Prostate gland (tissue), 2 donors: ENCODE measurements around the gene RNF41. TPM values are rescaled to one million over a fixed set of nuclear protein-coding genes. Genes with fewer than 3 reads are reported as not detected.
A peak's percentile ranks its signal among the peaks of the same experiment; 100 is the strongest.
"Not testable (repeated sequence)": the region's sequence is repeated elsewhere in the genome, so short reads cannot be mapped to it uniquely, and the experiment has no call there.

Experiments
- DNase-seq: peaks from one replicate; pipeline ENCODE4 v3.0.0-alpha.2; 2019; ENCODE audit warnings: low spot score
- H3K27ac ChIP-seq, 2 donors: fragments of 200-600 bp; sonication (generic); 2 replicates each; pipeline ENCODE4 v1.5.1; 2017 to 2019
- H3K27me3 ChIP-seq: fragments of 200-600 bp; sonication (generic); replicated peaks from 2 replicates; pipeline ENCODE4 v1.5.1; 2019; ENCODE audit not compliant: insufficient read depth
- H3K36me3 ChIP-seq, 2 donors: fragments of 200-600 bp; sonication (generic); 1 replicate in 1 of 2; 2 replicates in 1 of 2; pipeline versions ENCODE4 v1.5.1 to v1.8.1; 2017 to 2019
- H3K4me1 ChIP-seq: fragments of 200-600 bp; sonication (generic); replicated peaks from 2 replicates; pipeline ENCODE4 v1.5.1; 2019
- H3K4me3 ChIP-seq, 2 donors: fragments of 200-600 bp; sonication (generic); 2 replicates each; pipeline ENCODE4 v1.5.1; 2017 to 2019
- H3K9me3 ChIP-seq: fragments of 200-600 bp; sonication (generic); 2 replicates; pipeline ENCODE4 v1.5.1; 2017
- POLR2A ChIP-seq: fragments of 450-650 bp; IDR thresholded peaks from one replicate; pipeline ENCODE4 v1.6.1; 2016; ENCODE audit warnings: antibody characterized with exemption, mild to moderate bottlenecking
- POLR2AphosphoS5 ChIP-seq: sonication (generic); formaldehyde crosslinking; IDR thresholded peaks from one replicate; pipeline ENCODE4 v1.6.1; 2017; ENCODE audit warnings: antibody characterized with exemption
- WGBS: methylation state at CpG from one replicate; pipeline ENCODE4 v1.1.5; 2018; 5-methylcytosine and 5-hydroxymethylcytosine counted together
- intact Hi-C: fragments of 100-400 bp; cut with DNase I; formaldehyde crosslinking; loops from one replicate; pipeline ENCODE4 v1.14.2; 2022
- total RNA-seq, 2 donors: library from RNA; depleted of rRNA; stranded (reverse); fragments of >200 nt; gene quantifications; one replicate each; pipeline ENCODE4 v1.1.0, GENCODE V29; 2016
- TF ChIP-seq, protein P1 (sequence below), 4 experiments: fragments of 200-600 bp in 2 of 4; fragments of 450-650 bp in 2 of 4; sonication (generic) in 2 of 4; IDR thresholded peaks; 1 replicate in 3 of 4; 2 replicates in 1 of 4; pipeline ENCODE4 v1.5.1; 2016 to 2019; ENCODE audit warnings: antibody characterized with exemption in 4 of 4, mild to moderate bottlenecking in 2 of 4, moderate library complexity in 2 of 4

Gene RNF41
- total RNA-seq, 2 donors from 2014 or later: 74.4 to 90.4 TPM

DNA sequence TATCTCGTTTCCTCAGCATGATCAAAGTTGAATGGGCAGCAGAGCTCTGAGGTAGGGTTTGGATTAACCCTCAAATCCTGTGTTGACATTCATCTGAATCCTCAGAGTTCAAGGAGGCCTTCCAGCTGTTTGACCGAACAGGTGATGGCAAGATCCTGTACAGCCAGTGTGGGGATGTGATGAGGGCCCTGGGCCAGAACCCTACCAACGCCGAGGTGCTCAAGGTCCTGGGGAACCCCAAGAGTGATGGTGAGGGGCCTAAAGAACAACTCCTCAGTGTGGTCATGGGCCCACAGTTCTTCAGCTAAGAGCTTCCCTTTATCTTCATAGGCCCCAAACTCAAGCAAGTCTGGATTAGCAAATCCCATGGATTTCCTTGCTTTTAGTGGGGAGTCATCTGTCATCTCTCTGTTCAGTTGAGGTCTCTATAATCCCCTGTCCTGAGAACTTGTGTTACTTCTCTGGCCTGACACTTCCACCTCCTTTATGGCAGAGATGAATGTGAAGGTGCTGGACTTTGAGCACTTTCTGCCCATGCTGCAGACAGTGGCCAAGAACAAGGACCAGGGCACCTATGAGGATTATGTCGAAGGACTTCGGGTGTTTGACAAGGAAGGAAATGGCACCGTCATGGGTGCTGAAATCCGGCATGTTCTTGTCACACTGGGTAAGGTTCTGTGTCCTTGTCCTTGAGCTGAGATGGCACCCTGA is 62.1 kb downstream of the RNF41 start:
- H3K9me3 ChIP-seq: no peaks in the 10 kb centered on the region
- TF ChIP-seq, protein P1, sequence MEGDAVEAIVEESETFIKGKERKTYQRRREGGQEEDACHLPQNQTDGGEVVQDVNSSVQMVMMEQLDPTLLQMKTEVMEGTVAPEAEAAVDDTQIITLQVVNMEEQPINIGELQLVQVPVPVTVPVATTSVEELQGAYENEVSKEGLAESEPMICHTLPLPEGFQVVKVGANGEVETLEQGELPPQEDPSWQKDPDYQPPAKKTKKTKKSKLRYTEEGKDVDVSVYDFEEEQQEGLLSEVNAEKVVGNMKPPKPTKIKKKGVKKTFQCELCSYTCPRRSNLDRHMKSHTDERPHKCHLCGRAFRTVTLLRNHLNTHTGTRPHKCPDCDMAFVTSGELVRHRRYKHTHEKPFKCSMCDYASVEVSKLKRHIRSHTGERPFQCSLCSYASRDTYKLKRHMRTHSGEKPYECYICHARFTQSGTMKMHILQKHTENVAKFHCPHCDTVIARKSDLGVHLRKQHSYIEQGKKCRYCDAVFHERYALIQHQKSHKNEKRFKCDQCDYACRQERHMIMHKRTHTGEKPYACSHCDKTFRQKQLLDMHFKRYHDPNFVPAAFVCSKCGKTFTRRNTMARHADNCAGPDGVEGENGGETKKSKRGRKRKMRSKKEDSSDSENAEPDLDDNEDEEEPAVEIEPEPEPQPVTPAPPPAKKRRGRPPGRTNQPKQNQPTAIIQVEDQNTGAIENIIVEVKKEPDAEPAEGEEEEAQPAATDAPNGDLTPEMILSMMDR (IDR thresholded peaks at IDR 0.05): no peak
- TF ChIP-seq POLR2AphosphoS5 (no peak), POLR2A (no peak)
- intact Hi-C loops: loop anchor here (2.0 to 5.0 kb wide), 2 partner anchors 33 to 42 kb away; partner anchors contain the start of genes RPL41 and ZC3H10
- no peaks in the 10 kb centered on the region for H3K27me3 ChIP-seq
- peak overlapping the region; percentile 97 to 98 for H3K27ac ChIP-seq
- H3K4me3 ChIP-seq: peak overlapping the region; percentile 58 to 71
- peaks cover 5 to 12% of the 10 kb centered on the region in 2 donors for H3K36me3 ChIP-seq
- 11% methylated on average over 8 of the region's 8 CpGs for WGBS
- peaks cover 12% of the 10 kb centered on the region for H3K4me1 ChIP-seq
- DNase-seq: no peak

DNA sequence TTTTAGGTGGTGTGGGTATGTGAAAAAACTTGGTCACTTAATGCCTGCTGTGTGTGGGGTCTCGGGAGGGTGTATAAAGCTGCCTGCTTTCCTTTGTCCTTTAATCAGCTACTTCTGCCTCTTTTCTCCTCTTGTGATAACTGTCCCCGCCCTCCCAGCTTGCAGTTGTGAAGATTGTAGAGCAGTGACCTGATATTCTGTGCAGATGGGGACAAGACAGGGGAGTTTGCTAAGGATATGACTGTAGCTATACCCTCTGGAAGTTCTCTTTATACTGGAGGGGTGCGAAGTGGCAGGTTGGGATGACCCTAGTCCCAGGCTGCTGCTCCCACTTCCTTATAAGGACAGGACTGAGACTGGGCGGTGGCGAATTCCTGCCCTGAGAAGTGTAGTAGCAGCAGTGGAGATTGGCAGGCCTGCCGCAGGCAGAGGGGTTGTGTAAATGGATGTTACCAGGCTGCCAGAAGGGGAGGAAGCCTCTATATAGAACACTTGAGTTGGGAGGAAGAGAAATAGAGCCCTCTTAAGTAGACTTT is 62.7 kb downstream of the RNF41 start:
- peak; percentile 88 for DNase-seq
- Histone ChIP-seq H3K9me3 (no peaks in the 10 kb centered on the region), H3K4me1 (peaks cover 12% of the 10 kb centered on the region), H3K27ac (peak overlapping the region; percentile 97 to 98), H3K27me3 (no peaks in the 10 kb centered on the region), H3K4me3 (peak overlapping the region; percentile 58 to 71), H3K36me3 (peaks cover 5 to 12% of the 10 kb centered on the region in 2 donors)
- WGBS: 0% methylated on average over 6 of the region's 6 CpGs
- TF ChIP-seq POLR2A (peak; percentile 78), POLR2AphosphoS5 (peak; percentile 94)
- TF ChIP-seq, protein P1 (IDR thresholded peaks at IDR 0.05): peak in 1 of 4 experiments; percentile 19
- intact Hi-C loops: loop anchor here (2.0 to 5.0 kb wide), 2 partner anchors 32 to 42 kb away; partner anchors contain the start of genes RPL41 and ZC3H10

DNA sequence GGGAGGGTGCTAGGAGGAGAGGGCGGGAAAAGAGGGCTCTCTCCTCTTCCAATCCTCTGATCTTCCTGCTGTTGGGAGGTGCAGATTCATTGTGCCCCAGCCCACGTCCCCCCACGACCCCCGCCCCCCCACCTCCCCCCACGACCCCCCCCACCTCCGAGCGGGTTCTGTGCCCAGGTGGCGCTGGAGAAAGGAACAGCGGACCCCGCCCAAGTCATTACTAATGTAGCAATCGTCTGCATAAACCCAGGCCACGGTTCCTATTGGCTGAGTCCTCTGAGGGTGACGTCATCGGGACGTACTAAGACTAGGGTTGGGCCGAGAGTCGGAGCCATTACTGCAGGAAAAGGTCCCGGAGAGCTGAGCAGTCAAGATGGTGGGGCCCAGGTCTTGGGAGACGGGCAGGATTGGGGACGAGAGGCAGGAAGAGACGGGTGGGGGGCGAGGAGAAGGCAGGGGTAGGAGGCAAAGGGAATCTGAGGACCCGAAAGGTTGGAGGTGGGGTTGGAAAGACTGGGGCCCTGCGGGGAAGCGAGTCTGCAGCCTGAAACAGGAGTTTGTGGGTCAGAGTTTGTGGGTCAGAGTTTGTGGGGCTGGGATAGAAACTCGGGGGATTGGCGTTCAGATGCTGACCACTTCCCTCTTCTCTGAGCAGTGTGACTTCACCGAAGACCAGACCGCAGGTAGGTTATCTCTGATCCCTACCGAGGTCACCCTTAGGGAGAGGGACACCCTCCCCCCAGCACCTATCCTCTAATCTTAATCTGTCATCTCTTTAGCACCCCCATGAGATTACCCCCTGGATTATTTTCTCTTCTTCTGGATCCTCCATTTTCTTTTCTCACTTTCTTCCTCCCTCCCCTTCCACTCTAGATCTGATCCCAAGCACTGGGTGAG is 63.4 kb downstream of the RNF41 start, which contains the start of gene MYL6:
Gene MYL6 (plus strand): TSS at position 331 of the 897 bp plus-strand sequence. CDS start 43 bp downstream, at position 374.
- H3K27ac ChIP-seq: peak within 1 kb of the TSS; percentile 97 to 98
- peak; percentile 100 for TF ChIP-seq POLR2A
- TF ChIP-seq POLR2AphosphoS5: peak; percentile 100
- TF ChIP-seq, protein P1 (IDR thresholded peaks at IDR 0.05): peak in 1 of 4 experiments; percentile 18
- DNase-seq: peak; percentile 99
- peaks cover 12% of the 10 kb centered on the region for H3K4me1 ChIP-seq
- whole genome bisulfite sequencing: under 1% methylated on average over 21 of the region's 30 CpGs
- no peaks in the 10 kb centered on the region for H3K9me3 ChIP-seq
- peaks cover 5 to 12% of the 10 kb centered on the region in 2 donors for H3K36me3 ChIP-seq
- peak within 1 kb of the TSS; percentile 58 to 71 for H3K4me3 ChIP-seq
- H3K27me3 ChIP-seq: no peaks in the 10 kb centered on the region
- intact Hi-C loops: loop anchor here (2.0 to 5.0 kb wide), 2 partner anchors 31 to 41 kb away; partner anchors contain the start of genes RPL41 and ZC3H10

DNA sequence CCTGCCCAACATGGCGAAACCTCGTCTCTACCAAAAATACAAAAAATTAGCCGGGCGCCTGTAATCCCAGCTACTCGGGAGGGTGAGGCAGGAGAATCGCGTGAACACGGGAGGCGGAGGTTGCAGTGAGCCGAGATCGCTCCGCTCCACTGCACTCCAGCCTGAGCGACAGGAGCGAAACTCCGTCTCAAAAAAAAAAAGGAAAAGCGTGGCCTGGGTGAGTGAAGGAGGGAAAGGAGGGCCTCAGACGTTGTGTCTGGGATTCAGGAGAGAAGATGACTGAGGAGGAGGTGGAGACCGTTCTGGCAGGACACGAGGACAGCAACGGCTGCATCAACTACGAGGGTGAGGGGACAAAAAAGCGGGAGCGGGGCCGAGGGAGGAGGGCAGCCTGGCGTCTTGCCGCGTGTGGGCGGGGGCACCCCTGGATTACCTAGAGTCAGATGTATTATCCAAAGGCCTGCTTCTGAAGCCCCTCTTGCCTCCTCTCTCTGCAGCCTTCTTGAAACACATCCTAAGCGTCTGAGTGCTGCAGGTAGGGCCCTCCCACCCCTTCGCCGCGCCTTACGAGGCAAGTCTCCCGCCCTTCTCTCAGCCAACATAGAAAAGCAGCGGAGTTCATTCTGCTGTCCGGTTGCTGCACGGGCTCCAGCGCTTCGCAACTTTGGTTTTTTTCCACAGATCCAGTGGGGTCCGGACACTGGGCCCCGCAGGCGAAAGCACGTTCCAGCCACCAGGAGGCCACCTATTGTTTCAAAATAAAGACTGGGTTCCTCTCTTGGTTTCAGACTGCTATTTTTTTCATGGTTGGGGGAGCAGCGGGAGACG is 64.3 kb downstream of the RNF41 start:
- Histone ChIP-seq H3K9me3 (no peaks in the 10 kb centered on the region), H3K27ac (peak overlapping the region; percentile 97 to 98), H3K27me3 (no peaks in the 10 kb centered on the region), H3K4me3 (peak overlapping the region; percentile 58 to 71), H3K36me3 (peaks cover 2 to 12% of the 10 kb centered on the region in 2 donors), H3K4me1 (peaks cover 12% of the 10 kb centered on the region)
- 3% methylated on average over 45 of the region's 45 CpGs for WGBS
- intact Hi-C loops: loop anchor here (2.0 to 5.0 kb wide), 2 partner anchors 31 to 40 kb away; partner anchors contain the start of genes RPL41 and ZC3H10
- DNase-seq: peak; percentile 75
- TF ChIP-seq POLR2A: peak; percentile 59
- peak; percentile 47 for TF ChIP-seq POLR2AphosphoS5
- TF ChIP-seq, protein P1 (IDR thresholded peaks at IDR 0.05): peak; percentile 45 to 79 (median 62)

DNA sequence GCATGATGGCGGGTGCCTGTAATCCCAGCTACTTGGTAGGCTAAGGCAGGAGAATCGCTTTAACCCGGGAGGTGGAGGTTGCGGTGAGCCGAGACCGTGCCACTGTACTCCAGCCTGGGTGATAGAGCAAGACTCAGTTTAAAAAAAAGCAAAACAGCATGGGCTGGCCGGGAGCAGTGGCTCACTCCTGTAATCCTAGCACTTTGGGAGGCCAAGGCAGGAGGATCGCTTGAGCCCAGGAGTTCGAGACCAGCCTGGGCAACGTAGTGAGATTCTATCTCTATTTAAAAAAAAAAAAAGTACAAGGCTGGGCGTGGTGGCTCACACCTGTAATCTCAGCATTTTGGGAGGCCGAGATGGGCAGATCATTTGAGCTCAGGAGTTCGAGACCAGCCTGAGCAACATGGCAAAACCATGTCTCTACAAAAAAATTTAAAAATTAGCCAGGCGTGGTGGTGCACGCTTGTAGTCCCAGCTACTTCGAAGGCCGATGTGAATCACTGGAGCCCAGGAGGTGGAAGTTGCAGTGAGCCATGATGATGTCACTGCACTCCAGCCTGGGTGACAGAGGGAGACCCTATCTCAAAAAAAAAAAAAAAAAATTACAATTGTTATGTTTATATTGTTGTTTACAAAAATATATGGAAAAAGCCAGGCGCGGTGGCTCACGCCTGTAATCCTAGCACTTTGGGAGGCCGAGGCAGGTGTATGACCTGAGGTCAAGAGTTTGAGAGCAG is 65.1 kb downstream of the RNF41 start:
- WGBS: 87% methylated on average over 21 of the region's 21 CpGs
- intact Hi-C loops: loop anchor here (5.0 kb wide), 1 partner anchor 39 kb away; the partner anchor contains the start of genes RPL41 and ZC3H10
- H3K27me3 ChIP-seq, DNase-seq, H3K9me3 ChIP-seq: not testable (repeated sequence)
- peaks cover 13% of the 10 kb centered on the region for H3K4me1 ChIP-seq
- H3K36me3 ChIP-seq: peaks cover 0 to 12% of the 10 kb centered on the region in 2 donors
- peak overlapping the region; percentile 97 to 98 for H3K27ac ChIP-seq
- H3K4me3 ChIP-seq: peak overlapping the region; percentile 58 to 71
